K562 (cell line): ENCODE measurements around the gene KSR2. TPM values are rescaled to one million over a fixed set of nuclear protein-coding genes. Genes with fewer than 3 reads are reported as not detected.

Source experiments
- ATAC-seq: fragments of 200-7000 bp; cut with Tn5 transposase; 3 replicates; pipeline ENCODE4 v1.9.1; 2020; ENCODE audit warnings: moderate library complexity
- BruUV-seq: library from RNA; stranded (reverse); fragments of 400-500 nt; replicated peaks from 2 replicates; lab custom pipeline; 2021; lab: Mats Ljungman, UMichigan
- CTCF ChIA-PET: fragments of 300-600 bp; formaldehyde crosslinking; extraction: SDS; loops from one replicate; lab custom pipeline; 2021; ENCODE audit warnings: low intra/inter-chr PET ratio; lab: Yijun Ruan, JAX
- POLR2A ChIA-PET: fragments of 300-600, 350-650 bp; sonication (Branson Sonifier 250); formaldehyde crosslinking; extraction: SDS; loops from one replicate; lab custom pipeline; 2021; ENCODE audit warnings: antibody characterized with exemption, inconsistent platforms; lab: Yijun Ruan, JAX
- DNase-seq, 4 experiments: peaks; one replicate each; pipeline versions ENCODE4 v3.0.0 to v3.0.0-alpha.2; 2011 to 2018; ENCODE audit warnings: low spot score in 3 of 4, mixed read lengths in 3 of 4; ENCODE audit errors: extremely low read depth in 1 of 4
- FAIRE-seq: peaks from 2 replicates; lab custom pipeline; 2011; peaks lifted over from hg19 to GRCh38; lab: Jason Lieb, UNC
- H2AFZ ChIP-seq: 2 replicates; pipeline ENCODE4 v1.6.0; 2011; ENCODE audit warnings: low read depth, low read length, control low read depth, inconsistent platforms
- H3K27ac ChIP-seq: fragments of 200-600 bp; 3 replicates; pipeline ENCODE4 v1.8.0; 2011; ENCODE audit warnings: low read depth, mild to moderate bottlenecking, control low read depth, inconsistent platforms, low read length, moderate library complexity, mixed read lengths; ENCODE audit errors: extremely low read depth
- H3K27me3 ChIP-seq, 2 experiments: fragments of 300-600 bp in 1 of 2; 2 replicates in 1 of 2; 3 replicates in 1 of 2; pipeline versions ENCODE4 v1.6.0 to v1.8.0; 2011; ENCODE audit warnings: inconsistent platforms in 2 of 2, low read length in 2 of 2, mild to moderate bottlenecking in 1 of 2, mixed read lengths in 1 of 2, moderate library complexity in 1 of 2; ENCODE audit not compliant: control insufficient read depth in 2 of 2, insufficient read depth in 2 of 2
- H3K36me3 ChIP-seq: fragments of 300-600 bp; 3 replicates; pipeline ENCODE4 v1.8.0; 2011; ENCODE audit warnings: mild to moderate bottlenecking, low read length, inconsistent platforms; ENCODE audit not compliant: control insufficient read depth, insufficient read depth
- H3K4me1 ChIP-seq, 2 experiments: fragments of 200-600 bp in 1 of 2; replicated peaks in 1 of 2; 2 replicates in 1 of 2; 3 replicates in 1 of 2; pipeline versions ENCODE4 v1.5.1 to v1.8.0; 2011; ENCODE audit warnings: inconsistent platforms in 2 of 2, low read length in 2 of 2, mild to moderate bottlenecking in 1 of 2, mixed read lengths in 1 of 2, moderate library complexity in 1 of 2; ENCODE audit not compliant: control insufficient read depth in 2 of 2, insufficient read depth in 2 of 2
- H3K4me2 ChIP-seq: 2 replicates; pipeline ENCODE4 v1.6.1; 2011; ENCODE audit warnings: low read length, control low read depth, inconsistent platforms, mixed read lengths; ENCODE audit not compliant: insufficient read depth
- H3K4me3 ChIP-seq: fragments of 200-600 bp; sonication (generic), shearing (Covaris generic); 2 replicates; pipeline ENCODE4 v1.5.1; 2016; ENCODE audit warnings: control low read depth, inconsistent platforms
- H3K79me2 ChIP-seq: fragments of 200-600 bp; 3 replicates; pipeline ENCODE4 v1.8.0; 2011; ENCODE audit warnings: low read length, inconsistent platforms; ENCODE audit not compliant: control insufficient read depth, insufficient read depth
- H3K9ac ChIP-seq, 2 experiments: 2 replicates each; pipeline versions ENCODE4 v1.6.0 to v1.6.1; 2011; ENCODE audit warnings: low read depth in 2 of 2, low read length in 2 of 2, control low read depth in 1 of 2, inconsistent platforms in 1 of 2, mild to moderate bottlenecking in 1 of 2, mixed read lengths in 1 of 2; ENCODE audit not compliant: insufficient read depth in 1 of 2
- H3K9me1 ChIP-seq: one replicate; pipeline ENCODE4 v1.6.0; 2011; ENCODE audit warnings: inconsistent platforms, mild to moderate bottlenecking, low read length, moderate library complexity; ENCODE audit not compliant: control insufficient read depth, insufficient read depth
- H3K9me3 ChIP-seq: replicated peaks from 2 replicates; pipeline ENCODE4 v1.5.1; 2011; ENCODE audit warnings: low read depth, low read length, inconsistent platforms; ENCODE audit not compliant: control insufficient read depth, insufficient read depth
- H4K20me1 ChIP-seq: replicated peaks from 2 replicates; pipeline ENCODE4 v1.6.1; 2011; ENCODE audit warnings: low read length, inconsistent platforms, mixed read lengths; ENCODE audit not compliant: control insufficient read depth, insufficient read depth
- ETS2 ChIP-seq: IDR thresholded peaks from 2 replicates; pipeline ENCODE4 v1.6.1; 2016; ENCODE audit warnings: borderline replicate concordance, missing genetic modification characterization, mild to moderate bottlenecking, moderate library complexity, missing compliant biosample characterization; ENCODE audit not compliant: poor library complexity, severe bottlenecking
- PTTG1 ChIP-seq: fragments of 450-650 bp; IDR thresholded peaks from 2 replicates; pipeline ENCODE4 v1.6.1; 2016; ENCODE audit warnings: low read depth, mild to moderate bottlenecking, missing genetic modification characterization, missing compliant biosample characterization
- SRF ChIP-seq, 2 experiments: fragments of 250-450, 450-650 bp in 1 of 2; sonication (Bioruptor Pico) in 1 of 2; sonication (generic) in 1 of 2; formaldehyde crosslinking; IDR thresholded peaks; 2 replicates each; pipeline versions ENCODE4 v1.5.0 to v1.5.1; 2020 to 2022; ENCODE audit warnings: mild to moderate bottlenecking in 1 of 2, missing genetic modification reagents in 1 of 2
- ZNF41 ChIP-seq: fragments of 250-450 bp; sonication (Bioruptor Pico); conservative IDR thresholded peaks from 2 replicates; pipeline ENCODE4 v1.4.0; 2020; ENCODE audit warnings: mild to moderate bottlenecking
- WGBS: fragments of 100-300 bp; shearing (Covaris generic); methylation state at CpG from one replicate; pipeline ENCODE4 v1.1.6; 2016; ENCODE audit warnings: low coverage, mixed read lengths; ENCODE audit not compliant: insufficient coverage; ENCODE audit errors: missing lambda C conversion rate; 5-methylcytosine and 5-hydroxymethylcytosine counted together
- in situ Hi-C: fragments of 300-500 bp; cut with MboI; formaldehyde crosslinking; loops from 4 replicates; pipeline ENCODE4 v1.15.0; 2018; ENCODE audit warnings: inconsistent platforms, mixed read lengths
- intact Hi-C: fragments of 100-400 bp; cut with micrococcal nuclease; formaldehyde crosslinking; loops from 2 replicates; pipeline ENCODE4 v1.14.2; 2022
- polyA plus RNA-seq, 8 experiments: library from polyadenylated mRNA; depleted of rRNA in 4 of 8; stranded (reverse) in 5 of 8; unstranded in 3 of 8; fragments of >200 nt; fragmentation: Nextera tagmentation in 2 of 8; fragmentation: Illumina TruSeq in 1 of 8; extraction: Ambion mirVana in 2 of 8; extraction: Trizol in 1 of 8; gene quantifications; 2 replicates each; pipeline versions ENCODE4 v1.2.1 to v1.2.3, GENCODE V29; 2011 to 2014; ENCODE audit warnings: inconsistent platforms in 1 of 8, missing spikeins in 1 of 8
- total RNA-seq, 7 experiments: library from RNA; depleted of rRNA in 6 of 7; stranded (reverse); fragments of >200 nt in 6 of 7; fragmentation: Illumina TruSeq in 2 of 7; extraction: Trizol in 2 of 7; gene quantifications; 2 replicates each; pipeline versions ENCODE4 v1.2.1 to v1.2.3, GENCODE V29; 2011 to 2021; ENCODE audit warnings: low replicate concordance in 1 of 7
- TF ChIP-seq, protein P1 (sequence below): fragments of 250-450 bp; sonication (Bioruptor Pico); IDR thresholded peaks from 2 replicates; pipeline ENCODE4 v1.8.0; 2022; ENCODE audit warnings: moderate library complexity, mild to moderate bottlenecking, inconsistent platforms
- TF ChIP-seq, protein P2 (sequence below), 2 experiments: fragments of 450-650 bp; IDR thresholded peaks; 2 replicates each; pipeline ENCODE4 v1.6.1; 2018; ENCODE audit warnings: mild to moderate bottlenecking in 2 of 2, low read depth in 1 of 2; ENCODE audit not compliant: partially characterized antibody in 2 of 2

KSR2 gene
- total and polyA plus RNA-seq, 9 of the 15 experiments (the other 6 are each of a cell fraction or from before 2014, with no cell fraction given) = not detected

DNA sequence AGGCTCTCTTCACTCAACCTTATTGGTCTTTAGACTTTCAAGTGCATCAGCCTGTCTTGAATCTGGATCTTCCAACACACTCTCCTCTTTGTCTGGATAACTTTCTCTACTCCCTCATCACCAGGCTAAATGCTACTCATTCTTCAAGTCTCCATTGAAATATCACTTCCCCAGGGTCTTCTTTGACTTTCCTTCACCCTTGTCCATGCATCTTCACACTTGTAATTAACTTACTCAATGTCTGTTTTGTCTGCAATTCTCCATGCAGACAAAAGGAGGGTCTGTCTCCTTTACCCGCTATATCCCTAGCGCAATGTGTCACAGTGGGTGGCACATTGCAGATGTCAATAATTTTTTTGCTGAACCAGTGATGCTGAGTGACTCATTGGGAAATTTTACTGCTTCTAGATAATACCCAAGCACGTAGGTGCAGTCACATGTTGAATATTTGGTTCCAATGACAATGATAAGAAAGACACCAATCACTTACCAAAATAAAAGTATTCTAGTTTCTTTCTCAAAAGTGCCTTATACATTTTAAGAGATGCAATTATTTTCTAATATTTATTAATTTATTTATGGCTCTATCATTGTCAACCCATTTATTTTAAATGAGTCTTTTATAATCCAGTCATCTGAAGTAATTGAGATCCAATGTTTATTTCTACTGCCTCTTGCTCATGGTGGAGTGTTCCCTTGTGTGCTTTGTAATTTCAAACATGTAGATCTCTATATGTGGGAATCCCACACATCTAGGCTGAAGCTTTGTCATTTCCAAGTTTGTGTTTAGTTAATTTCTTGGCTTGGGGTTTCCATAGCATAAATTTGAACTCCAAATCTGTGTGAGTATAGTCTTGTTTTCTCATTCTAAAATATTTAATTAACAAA lies 26.0 kb upstream of the KSR2 start:
- H3K36me3 ChIP-seq = no peaks in the 10 kb centered on the region
- DNase-seq = no peak
- intact Hi-C loops (no loop called here), in situ Hi-C loops (no loop called here)
- ATAC-seq = no peak
- H3K9me3 ChIP-seq = 0 out of 2 replicates have a peak, but pooled peaks cover 1% of the 10 kb centered on the region
- CTCF ChIA-PET = no interaction called here
- no peak overlapping the region for H3K4me3 ChIP-seq
- H3K9me1 ChIP-seq = no peaks in the 10 kb centered on the region
- no peaks in the 10 kb centered on the region for H4K20me1 ChIP-seq
- H3K4me1 ChIP-seq = no peaks in the 10 kb centered on the region
- no TSS peak for BruUV-seq
- H2AFZ ChIP-seq = no peak overlapping the region
- no peak overlapping the region for H3K4me2 ChIP-seq
- TF ChIP-seq, protein P1, sequence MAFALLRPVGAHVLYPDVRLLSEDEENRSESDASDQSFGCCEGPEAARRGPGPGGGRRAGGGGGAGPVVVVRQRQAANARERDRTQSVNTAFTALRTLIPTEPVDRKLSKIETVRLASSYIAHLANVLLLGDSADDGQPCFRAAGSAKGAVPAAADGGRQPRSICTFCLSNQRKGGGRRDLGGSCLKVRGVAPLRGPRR = no peak
- TF ChIP-seq, protein P2, sequence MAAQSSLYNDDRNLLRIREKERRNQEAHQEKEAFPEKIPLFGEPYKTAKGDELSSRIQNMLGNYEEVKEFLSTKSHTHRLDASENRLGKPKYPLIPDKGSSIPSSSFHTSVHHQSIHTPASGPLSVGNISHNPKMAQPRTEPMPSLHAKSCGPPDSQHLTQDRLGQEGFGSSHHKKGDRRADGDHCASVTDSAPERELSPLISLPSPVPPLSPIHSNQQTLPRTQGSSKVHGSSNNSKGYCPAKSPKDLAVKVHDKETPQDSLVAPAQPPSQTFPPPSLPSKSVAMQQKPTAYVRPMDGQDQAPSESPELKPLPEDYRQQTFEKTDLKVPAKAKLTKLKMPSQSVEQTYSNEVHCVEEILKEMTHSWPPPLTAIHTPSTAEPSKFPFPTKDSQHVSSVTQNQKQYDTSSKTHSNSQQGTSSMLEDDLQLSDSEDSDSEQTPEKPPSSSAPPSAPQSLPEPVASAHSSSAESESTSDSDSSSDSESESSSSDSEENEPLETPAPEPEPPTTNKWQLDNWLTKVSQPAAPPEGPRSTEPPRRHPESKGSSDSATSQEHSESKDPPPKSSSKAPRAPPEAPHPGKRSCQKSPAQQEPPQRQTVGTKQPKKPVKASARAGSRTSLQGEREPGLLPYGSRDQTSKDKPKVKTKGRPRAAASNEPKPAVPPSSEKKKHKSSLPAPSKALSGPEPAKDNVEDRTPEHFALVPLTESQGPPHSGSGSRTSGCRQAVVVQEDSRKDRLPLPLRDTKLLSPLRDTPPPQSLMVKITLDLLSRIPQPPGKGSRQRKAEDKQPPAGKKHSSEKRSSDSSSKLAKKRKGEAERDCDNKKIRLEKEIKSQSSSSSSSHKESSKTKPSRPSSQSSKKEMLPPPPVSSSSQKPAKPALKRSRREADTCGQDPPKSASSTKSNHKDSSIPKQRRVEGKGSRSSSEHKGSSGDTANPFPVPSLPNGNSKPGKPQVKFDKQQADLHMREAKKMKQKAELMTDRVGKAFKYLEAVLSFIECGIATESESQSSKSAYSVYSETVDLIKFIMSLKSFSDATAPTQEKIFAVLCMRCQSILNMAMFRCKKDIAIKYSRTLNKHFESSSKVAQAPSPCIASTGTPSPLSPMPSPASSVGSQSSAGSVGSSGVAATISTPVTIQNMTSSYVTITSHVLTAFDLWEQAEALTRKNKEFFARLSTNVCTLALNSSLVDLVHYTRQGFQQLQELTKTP (IDR thresholded peaks at IDR 0.05; ENCODE audit: low read depth in 1 of 2, partially characterized antibody in 2 of 2) = no peak
- no peak for TF ChIP-seq ETS2 (tag)
- no peak for TF ChIP-seq PTTG1 (tag)
- TF ChIP-seq SRF (CRISPR knock-in tag; IDR thresholded peaks at IDR 0.05) = no peak
- peak; percentile 96 for TF ChIP-seq ZNF41 (CRISPR knock-in tag)
- FAIRE-seq = no peak
- H3K27me3 ChIP-seq = peaks cover 2 to 9% of the 10 kb centered on the region in 2 experiments; a peak in 1 of 5 replicates
- WGBS = 5% methylated on average over 3 of the region's 3 CpGs
- H3K9ac ChIP-seq = no peak overlapping the region
- H3K79me2 ChIP-seq = no peaks in the 10 kb centered on the region
- H3K27ac ChIP-seq = no peak overlapping the region
- POLR2A ChIA-PET = interaction anchor here (1.0 kb wide), 1 partner anchor 67 kb away, joined by 3 read pairs; no protein-coding TSS in a partner anchor
